ENCODE data around the gene ZNF91. TPM values are rescaled to one million over a fixed set of nuclear protein-coding genes. Genes with fewer than 3 reads are reported as not detected.

The ZNF91 gene
- total and polyA plus RNA-seq, 10 of the 15 experiments (the other 5 are each of a cell fraction or from before 2014, with no cell fraction given): 4.6 to 31.1 (median 11.3) TPM

- BruUV-seq (replicated peaks): no TSS peak
- CTCF ChIA-PET: no interaction called here
- RAD21 ChIA-PET (ENCODE audit: unreplicated experiment): no interaction called here
- no peak for TF ChIP-seq ZBTB33 (IDR thresholded peaks at IDR 0.05)
- TF ChIP-seq SIN3A (IDR thresholded peaks at IDR 0.05; ENCODE audit: low read depth, low read length): no peak
- TF ChIP-seq ZSCAN29 (IDR thresholded peaks at IDR 0.05): no peak
- no peak for TF ChIP-seq JUNB (IDR thresholded peaks at IDR 0.05)
- no peak for TF ChIP-seq SMAD1 (IDR thresholded peaks at IDR 0.05; ENCODE audit: low read depth, partially characterized antibody)
- TF ChIP-seq CREB1 (IDR thresholded peaks at IDR 0.05; ENCODE audit: low read depth): no peak
- no peak for TF ChIP-seq TCF3 (IDR thresholded peaks at IDR 0.05; ENCODE audit: borderline replicate concordance, insufficient read depth, low read depth, low read length)
- TF ChIP-seq RB1 (IDR thresholded peaks at IDR 0.05; ENCODE audit: borderline replicate concordance): no peak
- no peak for TF ChIP-seq NFYA (IDR thresholded peaks at IDR 0.05; ENCODE audit: borderline replicate concordance, low read depth, low read length)
- no peak for TF ChIP-seq MEF2A (IDR thresholded peaks at IDR 0.05; ENCODE audit: insufficient read depth, low read depth, low read length)
- Histone ChIP-seq H3K27me3 (replicated peaks in 1 of 2; ENCODE audit: control insufficient read depth in 2 of 2, insufficient read depth in 2 of 2, low read length in 1 of 2) (no peaks in the 10 kb centered on the region), H3K79me2 (ENCODE audit: control insufficient read depth, insufficient read depth, low read length) (no peaks in the 10 kb centered on the region), H3K27ac (ENCODE audit: control insufficient read depth, insufficient read depth) (no peak overlapping the region), H3K9me3 (replicated peaks; ENCODE audit: control insufficient read depth, insufficient read depth, low read length) (no peaks in the 10 kb centered on the region; the same call in 2 of the 3 replicates), H3K36me3 (ENCODE audit: control insufficient read depth in 2 of 2, insufficient read depth in 2 of 2, low read length in 1 of 2) (no peaks in the 10 kb centered on the region), H4K20me1 (ENCODE audit: control insufficient read depth, insufficient read depth) (no peaks in the 10 kb centered on the region), H3K4me3 (no peak overlapping the region), H3K4me2 (ENCODE audit: control insufficient read depth, insufficient read depth) (no peak overlapping the region), H3K9ac (ENCODE audit: control insufficient read depth, insufficient read depth, low read length) (no peak overlapping the region), H2AFZ (ENCODE audit: control insufficient read depth, low read depth, low read length) (no peak overlapping the region), H3K4me1 (ENCODE audit: control insufficient read depth, insufficient read depth, low read length) (no peaks in the 10 kb centered on the region)
- ATAC-seq (no peak), DNase-seq (ENCODE audit: low read depth, low spot score) (no peak), FAIRE-seq (no peak)
- SMC1A ChIA-PET (ENCODE audit: uncharacterized antibody, unreplicated experiment): no interaction called here
- POLR2A ChIA-PET: no interaction called here
- intact Hi-C loops (cut with micrococcal nuclease; ENCODE audit: unreplicated experiment): no loop called here
- WGBS (ENCODE audit: insufficient coverage, insufficient replicate concordance, low lambda C conversion rate, missing lambda C conversion rate): 0% methylated on average over 1 of the region's 1 CpG
- in situ Hi-C loops (cut with MboI): no loop called here
Measured at GRCh38 chr19:23312515-23312914, 82.8 kb downstream of the ZNF91 start.
